IMR-90 (cell line): ENCODE measurements around the gene GDF15. TPM values are rescaled to one million over a fixed set of nuclear protein-coding genes. Genes with fewer than 3 reads are reported as not detected.

Experiments used
- ATAC-seq: fragments of 200-7000 bp; cut with Tn5 transposase; 2 replicates; pipeline ENCODE4 v1.9.1; 2020; ENCODE audit warnings: low read depth, mild to moderate bottlenecking, moderate library complexity
- BruUV-seq: library from RNA; stranded (reverse); fragments of 400-500 nt; replicated peaks from 2 replicates; lab custom pipeline; 2021; lab: Mats Ljungman, UMichigan
- CTCF ChIA-PET: fragments of 300-600 bp; formaldehyde crosslinking; extraction: SDS; loops from one replicate; lab custom pipeline; 2021; ENCODE audit warnings: antibody characterized with exemption; lab: Yijun Ruan, JAX
- POLR2A ChIA-PET: fragments of 300-600 bp; sonication (Branson Sonifier 250); formaldehyde crosslinking; loops from one replicate; lab custom pipeline; 2022; ENCODE audit warnings: antibody characterized with exemption; ENCODE audit not compliant: unreplicated experiment; lab: Charles Lee
- DNase-seq: peaks from one replicate; pipeline ENCODE4 v3.0.0; 2013
- H2AFZ ChIP-seq: replicated peaks from 2 replicates; pipeline ENCODE3; 2013; ENCODE audit warnings: low read length, mild to moderate bottlenecking; ENCODE audit not compliant: poor library complexity
- H2AK5ac ChIP-seq: 2 replicates; pipeline ENCODE4 v1.6.1; 2013; ENCODE audit warnings: low read depth, low read length, inconsistent platforms
- H2AK9ac ChIP-seq: replicated peaks from 2 replicates; pipeline ENCODE3; 2013; ENCODE audit warnings: mild to moderate bottlenecking, low read depth, low read length, moderate library complexity; ENCODE audit not compliant: poor library complexity
- H2BK120ac ChIP-seq: 2 replicates; pipeline ENCODE4 v1.6.1; 2013; ENCODE audit warnings: low read depth, low read length, inconsistent platforms
- H2BK15ac ChIP-seq: 3 replicates; pipeline ENCODE4 v1.6.1; 2013; ENCODE audit warnings: low read depth, low read length, inconsistent platforms
- H2BK20ac ChIP-seq: 2 replicates; pipeline ENCODE4 v1.6.1; 2013; ENCODE audit warnings: low read depth, mild to moderate bottlenecking, inconsistent platforms, low read length, moderate library complexity
- H2BK5ac ChIP-seq: 2 replicates; pipeline ENCODE4 v1.6.1; 2013; ENCODE audit warnings: mild to moderate bottlenecking, low read depth, low read length, inconsistent platforms; ENCODE audit not compliant: poor library complexity, severe bottlenecking
- H3K14ac ChIP-seq: replicated peaks from 2 replicates; pipeline ENCODE4 v1.6.1; 2013; ENCODE audit warnings: low read depth, low read length, inconsistent platforms
- H3K18ac ChIP-seq: 2 replicates; pipeline ENCODE4 v1.6.1; 2013; ENCODE audit warnings: low read depth, low read length, control low read depth
- H3K23ac ChIP-seq: 2 replicates; pipeline ENCODE4 v1.6.1; 2013; ENCODE audit warnings: low read depth, low read length, inconsistent platforms
- H3K27ac ChIP-seq: 2 replicates; pipeline ENCODE4 v1.5.1; 2013; ENCODE audit warnings: mild to moderate bottlenecking, control low read depth, low read length; ENCODE audit not compliant: insufficient read depth
- H3K27me3 ChIP-seq: 2 replicates; pipeline ENCODE4 v1.6.1; 2013; ENCODE audit warnings: low read length; ENCODE audit not compliant: control insufficient read depth, insufficient read depth
- H3K36me3 ChIP-seq: 2 replicates; pipeline ENCODE4 v1.6.1; 2013; ENCODE audit warnings: low read length, mixed read lengths; ENCODE audit not compliant: control insufficient read depth, insufficient read depth
- H3K4ac ChIP-seq: 2 replicates; pipeline ENCODE4 v1.6.1; 2013; ENCODE audit warnings: low read depth, low read length, inconsistent platforms
- H3K4me1 ChIP-seq: 2 replicates; pipeline ENCODE4 v1.6.1; 2013; ENCODE audit warnings: low read length, mixed read lengths; ENCODE audit not compliant: control insufficient read depth, insufficient read depth
- H3K4me2 ChIP-seq: 2 replicates; pipeline ENCODE4 v1.6.1; 2013; ENCODE audit warnings: low read depth, mild to moderate bottlenecking, control low read depth, low read length, moderate library complexity
- H3K4me3 ChIP-seq: 2 replicates; pipeline ENCODE4 v1.5.1; 2013; ENCODE audit warnings: low read depth, mild to moderate bottlenecking, control low read depth, low read length, moderate library complexity; ENCODE audit not compliant: insufficient read depth
- H3K56ac ChIP-seq: 2 replicates; pipeline ENCODE4 v1.6.1; 2013; ENCODE audit warnings: low read length, inconsistent platforms; ENCODE audit not compliant: insufficient read depth; ENCODE audit errors: extremely low read depth
- H3K79me1 ChIP-seq, 2 experiments: 2 replicates each; pipeline ENCODE4 v1.6.1; 2013; ENCODE audit warnings: low read length in 2 of 2, inconsistent platforms in 1 of 2, low read depth in 1 of 2
- H3K9ac ChIP-seq: 2 replicates; pipeline ENCODE4 v1.6.1; 2013; ENCODE audit warnings: low read depth, low read length, control low read depth
- H3K9me1 ChIP-seq: 2 replicates; pipeline ENCODE4 v1.6.1; 2013; ENCODE audit warnings: low read length, inconsistent platforms; ENCODE audit not compliant: insufficient read depth
- H3K9me3 ChIP-seq: 2 replicates; pipeline ENCODE4 v1.6.1; 2013; ENCODE audit warnings: low read length; ENCODE audit not compliant: control insufficient read depth, insufficient read depth
- H4K20me1 ChIP-seq: 2 replicates; pipeline ENCODE4 v1.6.1; 2013; ENCODE audit warnings: low read length, inconsistent platforms; ENCODE audit not compliant: insufficient read depth
- H4K5ac ChIP-seq: 2 replicates; pipeline ENCODE4 v1.6.1; 2013; ENCODE audit warnings: mild to moderate bottlenecking, low read depth, low read length, control low read depth
- H4K8ac ChIP-seq, 2 experiments: 2 replicates each; pipeline ENCODE4 v1.6.1; 2013; ENCODE audit warnings: low read depth in 2 of 2, low read length in 2 of 2, control low read depth in 1 of 2, inconsistent platforms in 1 of 2
- H4K91ac ChIP-seq: 2 replicates; pipeline ENCODE4 v1.6.1; 2013; ENCODE audit warnings: low read depth, low read length, inconsistent platforms; ENCODE audit not compliant: insufficient read depth
- BHLHE40 ChIP-seq: fragments of 150-350 bp; IDR thresholded peaks from 2 replicates; pipeline ENCODE4 v1.6.1; 2016; ENCODE audit warnings: mild to moderate bottlenecking, low read depth, low read length
- CEBPB ChIP-seq: IDR thresholded peaks from 2 replicates; pipeline ENCODE4 v1.6.1; 2012; ENCODE audit warnings: low read depth, low read length, improper control_type of control experiment
- CHD1 ChIP-seq: IDR thresholded peaks from 2 replicates; pipeline ENCODE4 v1.6.1; 2012; ENCODE audit warnings: low read depth, low read length, improper control_type of control experiment
- FOS ChIP-seq: fragments of 150-350 bp; IDR thresholded peaks from 2 replicates; pipeline ENCODE4 v1.6.1; 2016; ENCODE audit warnings: low read depth, low read length
- MAFK ChIP-seq: IDR thresholded peaks from 2 replicates; pipeline ENCODE4 v1.6.1; 2012; ENCODE audit warnings: low read depth, low read length, improper control_type of control experiment
- MAZ ChIP-seq: IDR thresholded peaks from 2 replicates; pipeline ENCODE4 v1.6.1; 2012; ENCODE audit warnings: low read depth, mild to moderate bottlenecking, low read length, improper control_type of control experiment, moderate library complexity, borderline replicate concordance
- MXI1 ChIP-seq: IDR thresholded peaks from 2 replicates; pipeline ENCODE4 v1.6.1; 2012; ENCODE audit warnings: low read depth, mild to moderate bottlenecking, low read length, moderate library complexity, borderline replicate concordance
- NFE2L2 ChIP-seq: fragments of 150-350 bp; IDR thresholded peaks from 2 replicates; pipeline ENCODE4 v1.6.1; 2016; ENCODE audit warnings: low read depth, mild to moderate bottlenecking, low read length
- POLR2A ChIP-seq: IDR thresholded peaks from 2 replicates; pipeline ENCODE4 v1.6.1; 2012; ENCODE audit warnings: mild to moderate bottlenecking, low read depth, low read length
- RAD21 ChIP-seq: IDR thresholded peaks from 2 replicates; pipeline ENCODE4 v1.6.1; 2012; ENCODE audit warnings: low read length, improper control_type of control experiment
- RCOR1 ChIP-seq: IDR thresholded peaks from 2 replicates; pipeline ENCODE4 v1.6.1; 2012; ENCODE audit warnings: mild to moderate bottlenecking, low read length, improper control_type of control experiment; ENCODE audit not compliant: insufficient replicate concordance
- RFX5 ChIP-seq: IDR thresholded peaks from 2 replicates; pipeline ENCODE4 v1.8.0; 2012; ENCODE audit warnings: low read depth, mild to moderate bottlenecking, low read length, moderate library complexity
- SMC3 ChIP-seq: fragments of 150-350 bp; IDR thresholded peaks from 2 replicates; pipeline ENCODE4 v1.6.1; 2016; ENCODE audit warnings: low read depth, mild to moderate bottlenecking, antibody characterized with exemption, low read length, moderate library complexity
- WGBS, 2 experiments: methylation state at CpG; one replicate each; pipeline versions ENCODE4 v1.1.5 to v1.1.7; 2013; ENCODE audit warnings: missing lambda C conversion rate in 2 of 2; ENCODE audit not compliant: insufficient read length in 1 of 2; ENCODE audit errors: extremely low coverage in 2 of 2; 5-methylcytosine and 5-hydroxymethylcytosine counted together
- dilution Hi-C: fragments of 300-500 bp; cut with HindIII; formaldehyde crosslinking; loops from one replicate; pipeline ENCODE4 v1.14.3; 2018; ENCODE audit warnings: low sequenced_read_pairs; ENCODE audit not compliant: unreplicated experiment
- in situ Hi-C: fragments of 300-500 bp; cut with MboI; formaldehyde crosslinking; loops from 3 replicates; pipeline ENCODE4 v1.14.3; 2019; ENCODE audit warnings: low sequenced_read_pairs, inconsistent platforms, mixed read lengths
- intact Hi-C: fragments of 100-400 bp; cut with micrococcal nuclease; formaldehyde crosslinking; loops from 2 replicates; pipeline ENCODE4 v1.10.0; 2022
- polyA plus RNA-seq, 3 experiments: library from polyadenylated mRNA; depleted of rRNA; stranded (reverse); fragments of >200 nt; gene quantifications; 2 replicates each; pipeline ENCODE4 v1.2.3, GENCODE V29; 2012; ENCODE audit warnings: low replicate concordance in 1 of 3
- total RNA-seq: library from RNA; depleted of rRNA; stranded (reverse); fragments of >200 nt; gene quantifications from 2 replicates; pipeline ENCODE4 v1.2.3, GENCODE V29; 2012
- TF ChIP-seq, protein P1 (sequence below): fragments of 150-350 bp; IDR thresholded peaks from 2 replicates; pipeline ENCODE4 v1.6.1; 2017; ENCODE audit warnings: mild to moderate bottlenecking, antibody characterized with exemption, low read length, low read depth
- TF ChIP-seq, protein P2 (sequence below): conservative IDR thresholded peaks from 2 replicates; pipeline ENCODE4 v1.5.1; 2012; ENCODE audit warnings: mild to moderate bottlenecking, low read depth, low read length, improper control_type of control experiment
- TF ChIP-seq, protein P3 (sequence below): fragments of 150-350 bp; IDR thresholded peaks from 2 replicates; pipeline ENCODE4 v1.6.1; 2016; ENCODE audit warnings: low read depth, mild to moderate bottlenecking, low read length, moderate library complexity, borderline replicate concordance

GDF15 gene
- total and polyA plus RNA-seq, 2 of the 4 experiments (the other 2 are of a cell fraction), result 5.6 to 49.8 TPM

DNA sequence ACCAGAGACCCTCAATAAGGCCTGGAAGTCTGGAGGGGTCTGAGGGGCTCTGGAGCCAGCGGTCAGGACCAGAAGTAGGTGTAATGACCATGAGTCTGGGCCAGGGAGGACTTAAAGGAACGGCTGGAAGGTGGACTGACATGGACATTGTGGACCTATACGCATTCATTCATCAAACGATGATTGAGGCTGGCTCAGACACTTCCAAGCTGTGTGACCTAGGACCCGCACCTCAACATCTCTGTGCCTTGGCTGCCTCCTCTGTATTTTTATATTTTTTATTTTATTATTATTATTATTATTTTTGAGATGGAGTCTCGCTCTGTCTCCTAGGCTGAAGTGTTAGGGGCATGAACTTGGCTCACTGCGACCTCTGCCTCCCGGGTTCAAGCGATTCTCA lies 20.8 kb downstream of the GDF15 start:
- Histone ChIP-seq H3K9me3 (no peaks in the 10 kb centered on the region), H2BK5ac (no peak overlapping the region), H3K56ac (no peak overlapping the region), H4K8ac (no peak overlapping the region), H3K27ac (no peak overlapping the region), H4K20me1 (no peaks in the 10 kb centered on the region), H3K27me3 (no peaks in the 10 kb centered on the region), H4K91ac (no peak overlapping the region), H3K23ac (no peak overlapping the region), H2AK9ac (no peak overlapping the region), H3K4me2 (no peak overlapping the region), H3K36me3 (no peaks in the 10 kb centered on the region), H3K9ac (no peak overlapping the region), H3K79me1 (no peaks in the 10 kb centered on the region), H3K4me3 (no peak overlapping the region), H3K4me1 (no peaks in the 10 kb centered on the region), H2BK120ac (no peak overlapping the region), H2AFZ (no peak overlapping the region), H3K9me1 (no peaks in the 10 kb centered on the region), H2BK20ac (no peak overlapping the region), H2BK15ac (no peak overlapping the region), H2AK5ac (no peak overlapping the region), H3K4ac (no peak overlapping the region), H4K5ac (no peak overlapping the region), H3K18ac (no peak overlapping the region), H3K14ac (no peak overlapping the region)
- in situ Hi-C loops (loop anchor here (5.0 to 10.0 kb wide), 2 partner anchors 54 to 132 kb away; partner anchors contain the start of gene IQCN), intact Hi-C loops (no loop called here), dilution Hi-C loops (no loop called here)
- TF ChIP-seq, protein P1, sequence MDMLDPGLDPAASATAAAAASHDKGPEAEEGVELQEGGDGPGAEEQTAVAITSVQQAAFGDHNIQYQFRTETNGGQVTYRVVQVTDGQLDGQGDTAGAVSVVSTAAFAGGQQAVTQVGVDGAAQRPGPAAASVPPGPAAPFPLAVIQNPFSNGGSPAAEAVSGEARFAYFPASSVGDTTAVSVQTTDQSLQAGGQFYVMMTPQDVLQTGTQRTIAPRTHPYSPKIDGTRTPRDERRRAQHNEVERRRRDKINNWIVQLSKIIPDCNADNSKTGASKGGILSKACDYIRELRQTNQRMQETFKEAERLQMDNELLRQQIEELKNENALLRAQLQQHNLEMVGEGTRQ, result no peak
- TF ChIP-seq POLR2A (no peak), RFX5 (no peak), RCOR1 (no peak), NFE2L2 (no peak), MXI1 (no peak), BHLHE40 (no peak), FOS (no peak), MAFK (no peak), CHD1 (no peak), RAD21 (no peak), MAZ (no peak), SMC3 (no peak), CEBPB (no peak)
- TF ChIP-seq, protein P2, sequence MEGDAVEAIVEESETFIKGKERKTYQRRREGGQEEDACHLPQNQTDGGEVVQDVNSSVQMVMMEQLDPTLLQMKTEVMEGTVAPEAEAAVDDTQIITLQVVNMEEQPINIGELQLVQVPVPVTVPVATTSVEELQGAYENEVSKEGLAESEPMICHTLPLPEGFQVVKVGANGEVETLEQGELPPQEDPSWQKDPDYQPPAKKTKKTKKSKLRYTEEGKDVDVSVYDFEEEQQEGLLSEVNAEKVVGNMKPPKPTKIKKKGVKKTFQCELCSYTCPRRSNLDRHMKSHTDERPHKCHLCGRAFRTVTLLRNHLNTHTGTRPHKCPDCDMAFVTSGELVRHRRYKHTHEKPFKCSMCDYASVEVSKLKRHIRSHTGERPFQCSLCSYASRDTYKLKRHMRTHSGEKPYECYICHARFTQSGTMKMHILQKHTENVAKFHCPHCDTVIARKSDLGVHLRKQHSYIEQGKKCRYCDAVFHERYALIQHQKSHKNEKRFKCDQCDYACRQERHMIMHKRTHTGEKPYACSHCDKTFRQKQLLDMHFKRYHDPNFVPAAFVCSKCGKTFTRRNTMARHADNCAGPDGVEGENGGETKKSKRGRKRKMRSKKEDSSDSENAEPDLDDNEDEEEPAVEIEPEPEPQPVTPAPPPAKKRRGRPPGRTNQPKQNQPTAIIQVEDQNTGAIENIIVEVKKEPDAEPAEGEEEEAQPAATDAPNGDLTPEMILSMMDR, result no peak
- TF ChIP-seq, protein P3, sequence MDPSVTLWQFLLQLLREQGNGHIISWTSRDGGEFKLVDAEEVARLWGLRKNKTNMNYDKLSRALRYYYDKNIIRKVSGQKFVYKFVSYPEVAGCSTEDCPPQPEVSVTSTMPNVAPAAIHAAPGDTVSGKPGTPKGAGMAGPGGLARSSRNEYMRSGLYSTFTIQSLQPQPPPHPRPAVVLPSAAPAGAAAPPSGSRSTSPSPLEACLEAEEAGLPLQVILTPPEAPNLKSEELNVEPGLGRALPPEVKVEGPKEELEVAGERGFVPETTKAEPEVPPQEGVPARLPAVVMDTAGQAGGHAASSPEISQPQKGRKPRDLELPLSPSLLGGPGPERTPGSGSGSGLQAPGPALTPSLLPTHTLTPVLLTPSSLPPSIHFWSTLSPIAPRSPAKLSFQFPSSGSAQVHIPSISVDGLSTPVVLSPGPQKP, result no peak
- DNase-seq, result no peak
- ChIA-PET CTCF (no interaction called here), POLR2A (no interaction called here)
- no TSS peak for BruUV-seq
- 93% methylated on average over 3 of the region's 9 CpGs; no CpG with 5 or more reads in 1 of the 2 experiments for WGBS, 2 experiments
- ATAC-seq, result no peak
